Fibroblast of the conjunctiva (primary cell): ENCODE measurements around the gene STK38L.

ENCODE experiments used
- DNase-seq: peaks from one replicate; pipeline ENCODE4 v3.0.0-alpha.2; 2010; ENCODE audit warnings: low read depth

The STK38L gene

GRCh38 chr12:27316947-27317346 is 72.9 kb downstream of the STK38L start:
- no peak for DNase-seq

GRCh38 chr12:27319409-27319808 is 75.3 kb downstream of the STK38L start:
- no peak for DNase-seq

GRCh38 chr12:27319848-27320247 is 75.8 kb downstream of the STK38L start:
- no peak for DNase-seq

GRCh38 chr12:27324530-27324929 is 80.4 kb downstream of the STK38L start:
- no peak for DNase-seq

- no peak for DNase-seq
These were observed 86.8 kb downstream of the STK38L start for GRCh38 chr12:27330846-27331245.

GRCh38 chr12:27331291-27331926 is 87.3 kb downstream of the STK38L start:
- peak; percentile 76 for DNase-seq

- DNase-seq: no peak
These were observed 87.8 kb downstream of the STK38L start for GRCh38 chr12:27331927-27332324.

GRCh38 chr12:27332407-27332713 is 88.3 kb downstream of the STK38L start:
- DNase-seq: no peak

GRCh38 chr12:27332714-27333402 is 88.8 kb downstream of the STK38L start, which contains the start of gene BMAL2:
BMAL2 (plus strand) TSS chr12:27332836; CDS start chr12:27333073, 237 bp downstream.
- DNase-seq: no peak

- DNase-seq: no peak
These were observed 89.4 kb downstream of the STK38L start for GRCh38 chr12:27333403-27334009.

- no peak for DNase-seq
These were observed 90.1 kb downstream of the STK38L start for GRCh38 chr12:27334042-27334720.

GRCh38 chr12:27334721-27335082 is 90.6 kb downstream of the STK38L start:
- DNase-seq: no peak

GRCh38 chr12:27335364-27336281 is 91.5 kb downstream of the STK38L start:
- no peak for DNase-seq

- DNase-seq: no peak
These were observed 92.2 kb downstream of the STK38L start for GRCh38 chr12:27336282-27336653.

- no peak for DNase-seq
These were observed 93.3 kb downstream of the STK38L start for GRCh38 chr12:27337376-27337775.

- DNase-seq: no peak
These were observed 94.4 kb downstream of the STK38L start for GRCh38 chr12:27338473-27338872.

- DNase-seq: no peak
These were observed 96.9 kb downstream of the STK38L start for GRCh38 chr12:27340971-27341370.

- DNase-seq: no peak
These were observed 98.5 kb downstream of the STK38L start for GRCh38 chr12:27342536-27342935.

- DNase-seq: peak; percentile 38
These were observed 99.3 kb downstream of the STK38L start for GRCh38 chr12:27343255-27344000.

- no peak for DNase-seq
These were observed 100.2 kb downstream of the STK38L start for GRCh38 chr12:27344246-27344645.

GRCh38 chr12:27344760-27345159 is 100.7 kb downstream of the STK38L start:
- no peak for DNase-seq
